Transverse colon (tissue), 4 donors: Measurements from ENCODE around the gene GPR156. TPM values are rescaled to one million over a fixed set of nuclear protein-coding genes. Genes with fewer than 3 reads are reported as not detected.

Experiments used
- DNase-seq: peaks from one replicate; pipeline ENCODE4 v3.0.0-alpha.2; 2019
- H3K27ac ChIP-seq, 4 donors: fragments of 200-600 bp; sonication (generic); 2 replicates each; pipeline ENCODE4 v1.5.1; 2016 to 2018; ENCODE audit warnings: inconsistent platforms in 4 of 4
- H3K27me3 ChIP-seq: fragments of 200-600 bp; sonication (generic); 2 replicates; pipeline ENCODE4 v1.5.1; 2017; ENCODE audit warnings: inconsistent platforms
- H3K36me3 ChIP-seq, 4 donors: fragments of 200-600 bp; sonication (generic); 2 replicates each; pipeline ENCODE4 v1.5.1; 2017 to 2019; ENCODE audit warnings: inconsistent platforms in 4 of 4
- H3K4me1 ChIP-seq, 4 donors: fragments of 200-600 bp; sonication (generic); 2 replicates each; pipeline ENCODE4 v1.5.1; 2017 to 2020; ENCODE audit warnings: inconsistent platforms in 4 of 4
- H3K4me3 ChIP-seq, 4 donors: fragments of 200-600 bp; sonication (generic); 1 replicate in 1 of 4; 2 replicates in 3 of 4; pipeline versions ENCODE4 v1.5.1 to v1.6.1; 2017 to 2019; ENCODE audit warnings: inconsistent platforms in 4 of 4
- H3K9me3 ChIP-seq, 2 donors: fragments of 200-600 bp; sonication (generic); 2 replicates each; pipeline ENCODE4 v1.5.1; 2017 to 2019; ENCODE audit warnings: inconsistent platforms in 2 of 2
- CTCF ChIP-seq, 5 experiments: fragments of 200-600 bp in 3 of 5; fragments of 450-650 bp in 2 of 5; sonication (generic) in 3 of 5; IDR thresholded peaks; 1 replicate in 2 of 5; 2 replicates in 3 of 5; pipeline ENCODE4 v1.5.1; 2016 to 2017; ENCODE audit warnings: antibody characterized with exemption in 5 of 5, inconsistent platforms in 3 of 5, mild to moderate bottlenecking in 2 of 5, moderate library complexity in 1 of 5
- EP300 ChIP-seq: sonication (generic); formaldehyde crosslinking; IDR thresholded peaks from one replicate; pipeline ENCODE4 v1.6.1; 2017; ENCODE audit warnings: antibody characterized with exemption, low read depth
- POLR2A ChIP-seq: fragments of 450-650 bp; IDR thresholded peaks from one replicate; pipeline ENCODE4 v1.6.1; 2016; ENCODE audit warnings: antibody characterized with exemption, mild to moderate bottlenecking, moderate library complexity
- POLR2AphosphoS5 ChIP-seq, 3 donors: sonication (generic); formaldehyde crosslinking; IDR thresholded peaks; one replicate each; pipeline ENCODE4 v1.6.1; 2016; ENCODE audit warnings: antibody characterized with exemption in 3 of 3
- WGBS, 2 donors: methylation state at CpG; one replicate each; pipeline ENCODE4 v1.1.5; 2018; ENCODE audit warnings: low coverage in 1 of 2; 5-methylcytosine and 5-hydroxymethylcytosine counted together
- in situ Hi-C, 4 donors: fragments of 200-750 bp; cut with MboI; loops; one replicate each; pipeline versions ENCODE4 v1.15.0 to v1.15.1; 2017; ENCODE audit warnings: low sequenced_read_pairs in 3 of 4, low pct_ligation_motif_present in 1 of 4, low pct_unique_long_range_greater_than_20kb in 1 of 4
- intact Hi-C: fragments of 100-400 bp; cut with DNase I; formaldehyde crosslinking; loops from one replicate; pipeline ENCODE4 v1.15.1; 2023; ENCODE audit warnings: low total_unique reads
- total RNA-seq, 4 donors: library from RNA; depleted of rRNA; stranded (reverse); fragments of >200 nt; gene quantifications; one replicate each; pipeline ENCODE4 v1.1.0, GENCODE V29; 2016

Gene GPR156
- total RNA-seq, 4 donors from 2014 or later: 0.27 to 0.48 TPM; not detected in 2

- H3K4me1 ChIP-seq: no peaks in the 10 kb centered on the region
- intact Hi-C loops: no loop called here
- in situ Hi-C loops: no loop called here
- WGBS, 2 donors: 82 to 87% methylated on average over 5 of the region's 5 CpGs
- no peak for TF ChIP-seq POLR2A
- TF ChIP-seq CTCF (IDR thresholded peaks at IDR 0.05): no peak
- TF ChIP-seq POLR2AphosphoS5 (IDR thresholded peaks at IDR 0.05): no peak
- no peak for TF ChIP-seq EP300
- no peaks in the 10 kb centered on the region for H3K9me3 ChIP-seq
- H3K27me3 ChIP-seq: no peaks in the 10 kb centered on the region
- no peak overlapping the region for H3K4me3 ChIP-seq
- no peak overlapping the region for H3K27ac ChIP-seq
- no peaks in the 10 kb centered on the region for H3K36me3 ChIP-seq
- no peak for DNase-seq
These were observed 115.6 kb downstream of the GPR156 start for GRCh38 chr3:120169407-120169806.

- in situ Hi-C loops: no loop called here
These were observed 116.4 kb downstream of the GPR156 start for GRCh38 chr3:120168611-120169010.

GRCh38 chr3:120168038-120168437 lies 117.0 kb downstream of the GPR156 start:
- no peaks in the 10 kb centered on the region for H3K36me3 ChIP-seq
- no peaks in the 10 kb centered on the region for H3K27me3 ChIP-seq
- no peak for DNase-seq
- intact Hi-C loops: no loop called here
- whole genome bisulfite sequencing, 2 donors: 87% methylated on average over 9 of the region's 9 CpGs; no CpG with 5 or more reads in 1 of the 2 donors
- no peaks in the 10 kb centered on the region for H3K9me3 ChIP-seq
- H3K4me1 ChIP-seq: peaks cover 0 to 10% (median 2%) of the 10 kb centered on the region in 4 donors
- H3K27ac ChIP-seq: no peak overlapping the region
- H3K4me3 ChIP-seq: no peak overlapping the region
- TF ChIP-seq POLR2AphosphoS5 (IDR thresholded peaks at IDR 0.05) (no peak), CTCF (IDR thresholded peaks at IDR 0.05) (no peak), POLR2A (no peak), EP300 (no peak)
- in situ Hi-C loops: no loop called here

More at GRCh38 chr3:120168611-120169010, 116.4 kb downstream of the GPR156 start:
- H3K27ac ChIP-seq: no peak overlapping the region
- H3K4me1 ChIP-seq: peaks cover 0 to 5% (median 2%) of the 10 kb centered on the region in 4 donors
- H3K4me3 ChIP-seq: no peak overlapping the region
- H3K9me3 ChIP-seq: no peaks in the 10 kb centered on the region
- H3K27me3 ChIP-seq: no peaks in the 10 kb centered on the region
- no peak for DNase-seq
- TF ChIP-seq EP300: no peak
- TF ChIP-seq POLR2A: no peak
- TF ChIP-seq POLR2AphosphoS5 (IDR thresholded peaks at IDR 0.05): no peak
- TF ChIP-seq CTCF (IDR thresholded peaks at IDR 0.05): no peak
- no peaks in the 10 kb centered on the region for H3K36me3 ChIP-seq
- WGBS, 2 donors: 82 to 93% methylated on average over 3 of the region's 3 CpGs
- intact Hi-C loops: no loop called here

GRCh38 chr3:120167488-120167887 lies 117.5 kb downstream of the GPR156 start:
- Histone ChIP-seq H3K4me1 (peaks cover 0 to 10% (median 2%) of the 10 kb centered on the region in 4 donors), H3K27ac (no peak overlapping the region), H3K9me3 (no peaks in the 10 kb centered on the region), H3K36me3 (no peaks in the 10 kb centered on the region), H3K27me3 (no peaks in the 10 kb centered on the region), H3K4me3 (no peak overlapping the region)
- TF ChIP-seq CTCF (IDR thresholded peaks at IDR 0.05): no peak
- TF ChIP-seq POLR2AphosphoS5 (IDR thresholded peaks at IDR 0.05): no peak
- TF ChIP-seq POLR2A: no peak
- no peak for TF ChIP-seq EP300
- intact Hi-C loops (no loop called here), in situ Hi-C loops (no loop called here)
- DNase-seq: no peak
- WGBS, 2 donors: 88% methylated on average over 10 of the region's 10 CpGs; no CpG with 5 or more reads in 1 of the 2 donors
